Measurements from ENCODE around the gene PARD3B. TPM values are rescaled to one million over a fixed set of nuclear protein-coding genes. Genes with fewer than 3 reads are reported as not detected.

PARD3B gene
- polyA plus RNA-seq, 3 donors: not detected

- peaks cover 0 to 2% (median 0%) of the 10 kb centered on the region in 3 donors for H3K27me3 Mint-ChIP-seq (ENCODE audit: low read depth in 3 of 3)
- H3K4me1 Mint-ChIP-seq: no peaks in the 10 kb centered on the region
- H3K9me3 Mint-ChIP-seq: no peaks in the 10 kb centered on the region
- no peaks in the 10 kb centered on the region for H3K9me3 ChIP-seq (replicated peaks in 1 of 2; ENCODE audit: control insufficient read depth in 1 of 2, insufficient read depth in 1 of 2, low read length in 2 of 2)
- no peak overlapping the region for H3K27ac ChIP-seq (ENCODE audit: low read depth in 1 of 2, low read length in 2 of 2)
- no peaks in the 10 kb centered on the region for H3K36me3 Mint-ChIP-seq
- intact Hi-C loops (cut with micrococcal nuclease): no loop called here
- H3K27ac Mint-ChIP-seq: no peak overlapping the region
- no peak overlapping the region for H3K4me3 Mint-ChIP-seq
- 89% methylated on average over 1 of the region's 3 CpGs for WGBS (ENCODE audit: insufficient coverage)
- H3K9ac ChIP-seq (ENCODE audit: insufficient read depth, low read length, poor library complexity, severe bottlenecking): no peak overlapping the region
- H2AFZ ChIP-seq (ENCODE audit: insufficient read depth, low read depth, low read length, poor library complexity, severe bottlenecking): no peak overlapping the region
- no peak overlapping the region for H3K4me2 ChIP-seq (replicated peaks; ENCODE audit: extremely low read depth, low read length, poor library complexity, severe bottlenecking)
- H3K36me3 ChIP-seq (replicated peaks in 1 of 2; ENCODE audit: control insufficient read depth in 1 of 2, insufficient read depth in 2 of 2, low read length in 2 of 2): no peaks in the 10 kb centered on the region
- no peaks in the 10 kb centered on the region for H4K20me1 ChIP-seq (ENCODE audit: insufficient read depth, low read length)
- no peaks in the 10 kb centered on the region for H3K27me3 ChIP-seq (ENCODE audit: control insufficient read depth in 2 of 2, insufficient read depth in 2 of 2, low read length in 2 of 2)
- TF ChIP-seq CTCF (IDR thresholded peaks at IDR 0.05): no peak
- DNase-seq: no peak
- H3K79me2 ChIP-seq (ENCODE audit: insufficient read depth, low read length): no peaks in the 10 kb centered on the region
- no peak overlapping the region for H3K4me3 ChIP-seq (replicated peaks in 1 of 3; ENCODE audit: low read depth in 2 of 3, low read length in 3 of 3)
- H3K4me1 ChIP-seq (ENCODE audit: control insufficient read depth in 1 of 2, insufficient read depth in 2 of 2, low read length in 2 of 2): no peaks in the 10 kb centered on the region
Observed at GRCh38 chr2:205094031-205094430, 548.8 kb downstream of the PARD3B start.

GRCh38 chr2:205103699-205104098 is 558.4 kb downstream of the PARD3B start:
- Mint-ChIP-seq H3K4me3 (no peak overlapping the region), H3K36me3 (no peaks in the 10 kb centered on the region), H3K27ac (no peak overlapping the region), H3K27me3 (ENCODE audit: low read depth in 3 of 3) (no peaks in the 10 kb centered on the region), H3K9me3 (peaks cover 0 to 4% (median 3%) of the 10 kb centered on the region in 7 donors), H3K4me1 (no peaks in the 10 kb centered on the region)
- Histone ChIP-seq H3K4me3 (replicated peaks in 1 of 3; ENCODE audit: low read depth in 2 of 3, low read length in 3 of 3) (no peak overlapping the region), H3K9me3 (replicated peaks in 1 of 2; ENCODE audit: control insufficient read depth in 1 of 2, insufficient read depth in 1 of 2, low read length in 2 of 2) (no peaks in the 10 kb centered on the region), H3K4me1 (ENCODE audit: control insufficient read depth in 1 of 2, insufficient read depth in 2 of 2, low read length in 2 of 2) (no peaks in the 10 kb centered on the region), H4K20me1 (ENCODE audit: insufficient read depth, low read length) (no peaks in the 10 kb centered on the region), H2AFZ (ENCODE audit: insufficient read depth, low read depth, low read length, poor library complexity, severe bottlenecking) (no peak overlapping the region), H3K9ac (ENCODE audit: insufficient read depth, low read length, poor library complexity, severe bottlenecking) (no peak overlapping the region), H3K79me2 (ENCODE audit: insufficient read depth, low read length) (no peaks in the 10 kb centered on the region), H3K4me2 (replicated peaks; ENCODE audit: extremely low read depth, low read length, poor library complexity, severe bottlenecking) (no peak overlapping the region), H3K27me3 (ENCODE audit: control insufficient read depth in 2 of 2, insufficient read depth in 2 of 2, low read length in 2 of 2) (no peaks in the 10 kb centered on the region), H3K36me3 (replicated peaks in 1 of 2; ENCODE audit: control insufficient read depth in 1 of 2, insufficient read depth in 2 of 2, low read length in 2 of 2) (no peaks in the 10 kb centered on the region), H3K27ac (ENCODE audit: low read depth in 1 of 2, low read length in 2 of 2) (no peak overlapping the region)
- intact Hi-C loops (cut with micrococcal nuclease): no loop called here
- WGBS (ENCODE audit: insufficient coverage): no CpG with 5 or more reads among the region's 2 CpGs
- DNase-seq: no peak
- TF ChIP-seq CTCF (IDR thresholded peaks at IDR 0.05): no peak

Data from CD14-positive monocyte (primary cell).